ENCODE data around the gene RBM10.

The RBM10 gene

GRCh38 chrX:47218920-47219815, 74.1 kb downstream of the RBM10 start:
- DNase-seq, result no peak

- no peak for DNase-seq
These were observed 76.7 kb downstream of the RBM10 start for GRCh38 chrX:47221756-47222155.

- no peak for DNase-seq
These were observed 77.8 kb downstream of the RBM10 start for GRCh38 chrX:47222751-47223350.

- no peak for DNase-seq
These were observed 78.6 kb downstream of the RBM10 start for GRCh38 chrX:47223476-47224250.

- DNase-seq, result no peak
These were observed 79.4 kb downstream of the RBM10 start for GRCh38 chrX:47224266-47224895.

GRCh38 chrX:47224896-47225290, 79.9 kb downstream of the RBM10 start:
- DNase-seq, result no peak

- no peak for DNase-seq
These were observed 81.0 kb downstream of the RBM10 start for GRCh38 chrX:47226071-47226470.

GRCh38 chrX:47226531-47227333, 81.7 kb downstream of the RBM10 start:
- no peak for DNase-seq

- no peak for DNase-seq
These were observed 82.2 kb downstream of the RBM10 start for GRCh38 chrX:47227334-47227583.

GRCh38 chrX:47228550-47229270, 83.7 kb downstream of the RBM10 start:
- no peak for DNase-seq

- DNase-seq, result no peak
These were observed 84.4 kb downstream of the RBM10 start for GRCh38 chrX:47229427-47229826.

GRCh38 chrX:47230136-47230868, 85.3 kb downstream of the RBM10 start:
- DNase-seq, result no peak

- no peak for DNase-seq
These were observed 86.1 kb downstream of the RBM10 start for GRCh38 chrX:47231167-47231566.

GRCh38 chrX:47232197-47232802, 87.3 kb downstream of the RBM10 start:
- DNase-seq, result no peak

GRCh38 chrX:47232803-47233332, 87.8 kb downstream of the RBM10 start, which contains the start of gene USP11:
USP11 (plus strand) TSS chrX:47233009; CDS start chrX:47233044, 35 bp downstream.
- peak; percentile 34 for DNase-seq

- peak; percentile 90 for DNase-seq
These were observed 88.5 kb downstream of the RBM10 start for GRCh38 chrX:47233333-47234113.

- DNase-seq, result no peak
These were observed 89.6 kb downstream of the RBM10 start for GRCh38 chrX:47234583-47234982.

GRCh38 chrX:47235691-47236103, 90.7 kb downstream of the RBM10 start:
- no peak for DNase-seq

Data from DMS79 treated with DMSO at 0.1 percent for 48 hours (cell line).